ENCODE data around the gene PHF20. TPM values are rescaled to one million over a fixed set of nuclear protein-coding genes. Genes with fewer than 3 reads are reported as not detected.

The PHF20 gene
- total RNA-seq, 1 donor from 2014 or later = 40.1 TPM

DNA sequence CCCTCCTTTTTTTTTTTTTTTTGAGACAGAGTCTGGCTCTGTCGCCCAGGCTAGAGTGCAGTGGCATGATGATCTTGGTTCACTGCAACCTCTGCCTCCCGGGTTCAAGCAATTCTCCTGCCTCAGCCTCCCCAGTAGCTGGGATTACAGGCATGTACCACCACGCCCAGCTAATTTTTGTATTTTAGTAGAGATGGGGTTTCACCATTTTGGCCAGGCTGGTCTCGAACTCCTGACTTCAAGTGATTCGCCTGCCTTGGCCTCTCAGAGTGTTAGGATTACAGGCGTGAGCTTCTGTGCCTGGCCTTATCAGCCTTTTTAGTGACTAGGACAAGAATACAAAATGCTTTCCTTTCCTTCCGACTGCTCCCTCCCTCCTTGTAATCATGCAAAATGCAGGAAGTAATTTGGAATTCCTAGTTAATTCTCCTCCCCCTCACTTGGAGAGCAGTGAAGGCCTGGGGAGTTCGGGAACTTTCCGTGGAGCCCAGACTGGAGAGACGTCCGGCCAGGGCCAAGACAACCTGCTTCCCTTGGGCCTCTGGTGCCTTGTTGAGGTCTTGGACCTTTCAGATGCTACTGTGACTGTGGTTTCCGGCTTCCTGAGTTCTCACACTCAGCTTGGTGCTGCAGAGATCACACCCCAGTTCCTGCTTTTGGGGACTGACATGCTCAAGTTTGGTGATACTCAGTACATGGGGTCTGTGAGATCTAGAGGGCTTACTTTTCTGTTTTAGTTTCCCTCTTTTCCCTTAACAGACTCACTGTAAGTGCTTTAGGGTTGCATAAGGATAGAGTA is 3.9 kb upstream of the PHF20 start:
- no peak for FAIRE-seq
- Histone ChIP-seq H3K79me2 (ENCODE audit: insufficient read depth, low read length) (peaks cover 7% of the 10 kb centered on the region), H3K4me1 (ENCODE audit: insufficient read depth, low read length) (peaks cover 14% of the 10 kb centered on the region), H3K9ac (ENCODE audit: low read length) (no peak overlapping the region), H2AFZ (ENCODE audit: low read depth, low read length) (peak overlapping the region; percentile 64), H4K20me1 (ENCODE audit: insufficient read depth, low read length) (no peaks in the 10 kb centered on the region), H3K4me3 (ENCODE audit: insufficient read depth, low read depth, low read length) (no peak overlapping the region), H3K9me3 (ENCODE audit: insufficient read depth, low read depth, low read length) (no peaks in the 10 kb centered on the region), H3K4me2 (ENCODE audit: low read length) (no peak overlapping the region), H3K27ac (ENCODE audit: low read depth, low read length) (peak overlapping the region; percentile 17), H3K36me3 (ENCODE audit: insufficient read depth, low read length) (no peaks in the 10 kb centered on the region), H3K27me3 (ENCODE audit: insufficient read depth, low read length) (no peaks in the 10 kb centered on the region)
- Mint-ChIP-seq H3K27ac (ENCODE audit: unreplicated experiment) (no peak overlapping the region), H3K4me3 (ENCODE audit: unreplicated experiment) (no peak overlapping the region), H3K27me3 (ENCODE audit: low read depth, unreplicated experiment) (no peaks in the 10 kb centered on the region), H3K36me3 (ENCODE audit: low read depth, unreplicated experiment) (no peaks in the 10 kb centered on the region), H3K4me1 (ENCODE audit: low read depth, unreplicated experiment) (peaks cover 16% of the 10 kb centered on the region), H3K9me3 (ENCODE audit: unreplicated experiment) (no peaks in the 10 kb centered on the region)
- TF ChIP-seq EZH2 (IDR thresholded peaks at IDR 0.05; ENCODE audit: insufficient read depth, low read length) = no peak
- no peak for TF ChIP-seq CTCF (IDR thresholded peaks at IDR 0.05; ENCODE audit: insufficient read depth, low read depth, low read length)
- DNase-seq (ENCODE audit: low read depth) = no peak

- H3K4me3 Mint-ChIP-seq (ENCODE audit: unreplicated experiment) = peak overlapping the region; percentile 25
- Histone ChIP-seq H3K9ac (ENCODE audit: low read length) (peak overlapping the region; percentile 52), H3K27ac (ENCODE audit: low read depth, low read length) (peak overlapping the region; percentile 77), H3K4me2 (ENCODE audit: low read length) (peak overlapping the region; percentile 55), H2AFZ (ENCODE audit: low read depth, low read length) (peak overlapping the region; percentile 13), H4K20me1 (ENCODE audit: insufficient read depth, low read length) (peaks cover 5% of the 10 kb centered on the region), H3K4me1 (ENCODE audit: insufficient read depth, low read length) (peaks cover 21% of the 10 kb centered on the region), H3K9me3 (ENCODE audit: insufficient read depth, low read depth, low read length) (no peaks in the 10 kb centered on the region), H3K36me3 (ENCODE audit: insufficient read depth, low read length) (no peaks in the 10 kb centered on the region), H3K79me2 (ENCODE audit: insufficient read depth, low read length) (peaks cover 18% of the 10 kb centered on the region), H3K27me3 (ENCODE audit: insufficient read depth, low read length) (no peaks in the 10 kb centered on the region), H3K4me3 (ENCODE audit: insufficient read depth, low read depth, low read length) (no peak overlapping the region)
- DNase-seq (ENCODE audit: low read depth) = peak; percentile 93
- H3K27ac Mint-ChIP-seq (ENCODE audit: unreplicated experiment) = peak overlapping the region; percentile 90
- H3K36me3 Mint-ChIP-seq (ENCODE audit: low read depth, unreplicated experiment) = no peaks in the 10 kb centered on the region
- H3K9me3 Mint-ChIP-seq (ENCODE audit: unreplicated experiment) = no peaks in the 10 kb centered on the region
- TF ChIP-seq CTCF (IDR thresholded peaks at IDR 0.05; ENCODE audit: insufficient read depth, low read depth, low read length) = no peak
- no peak for TF ChIP-seq EZH2 (IDR thresholded peaks at IDR 0.05; ENCODE audit: insufficient read depth, low read length)
- no peak for FAIRE-seq
- no peaks in the 10 kb centered on the region for H3K27me3 Mint-ChIP-seq (ENCODE audit: low read depth, unreplicated experiment)
- peaks cover 21% of the 10 kb centered on the region for H3K4me1 Mint-ChIP-seq (ENCODE audit: low read depth, unreplicated experiment)
Measured at GRCh38 chr20:35768731-35769664, 2.8 kb upstream of the PHF20 start.

Measured in astrocyte (in vitro differentiated cells and primary cell).